ENCODE results near the gene DLL3. TPM values are rescaled to one million over a fixed set of nuclear protein-coding genes. Genes with fewer than 3 reads are reported as not detected.
"Not testable (repeated sequence)": the region's sequence is repeated elsewhere in the genome, so short reads cannot be mapped to it uniquely, and the experiment has no call there.

The DLL3 gene
- total RNA-seq, 1 experiment from 2014 or later, result 2.7 TPM

- H3K36me3 ChIP-seq (ENCODE audit: control insufficient read depth, insufficient read depth, low read length), result peaks cover 17% of the 10 kb centered on the region
- Mint-ChIP-seq H3K9me3 (ENCODE audit: unreplicated experiment) (no peaks in the 10 kb centered on the region), H3K4me1 (ENCODE audit: low read depth, unreplicated experiment) (no peaks in the 10 kb centered on the region), H3K27ac (ENCODE audit: unreplicated experiment) (no peak overlapping the region), H3K36me3 (ENCODE audit: insufficient read depth, unreplicated experiment) (peaks cover 85% of the 10 kb centered on the region), H3K27me3 (ENCODE audit: insufficient read depth, unreplicated experiment) (no peaks in the 10 kb centered on the region), H3K4me3 (ENCODE audit: unreplicated experiment) (no peak overlapping the region)
- intact Hi-C loops (cut with micrococcal nuclease; ENCODE audit: unreplicated experiment), result loop anchor here (1.0 kb wide), 2 partner anchors 23 to 58 kb away; partner anchors contain the start of gene EID2B
- H3K4me1 ChIP-seq, result no peaks in the 10 kb centered on the region
- TF ChIP-seq CTCF (IDR thresholded peaks at IDR 0.05; ENCODE audit: insufficient read depth in 1 of 2, low read depth in 1 of 2, low read length in 1 of 2, severe bottlenecking in 1 of 2, unreplicated experiment in 1 of 2), result peak; percentile 94 to 98
- no TSS peak for BruUV-seq (replicated peaks)
- H3K27me3 ChIP-seq (replicated peaks; ENCODE audit: control insufficient read depth, insufficient read depth, low read length), result no peaks in the 10 kb centered on the region
- peak; percentile 73 to 88 for DNase-seq
- ChIA-PET CTCF (interaction anchor here (0.6 to 1.7 kb wide), 11 partner anchors 20 to 198 kb away, joined by 3 to 18 read pairs (median 6); partner anchors contain the start of genes DLL3, EID2B, MED29 and PAF1), POLR2A (interaction anchor here (1.2 kb wide), 1 partner anchor 38 kb away, joined by 6 read pairs; the partner anchor contains the start of gene RPS16)
- H3K9me3 ChIP-seq, result no peaks in the 10 kb centered on the region
- no peak overlapping the region for H3K4me3 ChIP-seq (ENCODE audit: low read depth, low read length)
Observed at GRCh38 chr19:39474139-39474620, 24.6 kb upstream of the DLL3 start.

GRCh38 chr19:39475748-39476147 is 23.0 kb upstream of the DLL3 start:
- intact Hi-C loops (cut with micrococcal nuclease; ENCODE audit: unreplicated experiment), result no loop called here

GRCh38 chr19:39479319-39479801 is 19.4 kb upstream of the DLL3 start:
- intact Hi-C loops (cut with micrococcal nuclease; ENCODE audit: unreplicated experiment); CTCF ChIA-PET; POLR2A ChIA-PET; H3K27me3 ChIP-seq (replicated peaks; ENCODE audit: control insufficient read depth, insufficient read depth, low read length); DNase-seq; H3K27me3 Mint-ChIP-seq (ENCODE audit: insufficient read depth, unreplicated experiment); H3K9me3 Mint-ChIP-seq (ENCODE audit: unreplicated experiment); H3K4me3 ChIP-seq (ENCODE audit: low read depth, low read length); BruUV-seq (replicated peaks); H3K9me3 ChIP-seq; H3K4me1 ChIP-seq: not testable (repeated sequence)
- H3K4me3 Mint-ChIP-seq (ENCODE audit: unreplicated experiment), result peak overlapping the region; percentile 92
- H3K36me3 ChIP-seq (ENCODE audit: control insufficient read depth, insufficient read depth, low read length), result peaks cover 11% of the 10 kb centered on the region
- peak overlapping the region; percentile 1 for H3K27ac Mint-ChIP-seq (ENCODE audit: unreplicated experiment)
- H3K36me3 Mint-ChIP-seq (ENCODE audit: insufficient read depth, unreplicated experiment), result peaks cover 76% of the 10 kb centered on the region
- H3K4me1 Mint-ChIP-seq (ENCODE audit: low read depth, unreplicated experiment), result peaks cover 17% of the 10 kb centered on the region

More at GRCh38 chr19:39475748-39476147, 23.0 kb upstream of the DLL3 start:
- TF ChIP-seq CTCF (IDR thresholded peaks at IDR 0.05; ENCODE audit: insufficient read depth in 1 of 2, low read depth in 1 of 2, low read length in 1 of 2, severe bottlenecking in 1 of 2, unreplicated experiment in 1 of 2), result no peak
- no peak for DNase-seq
- Mint-ChIP-seq H3K9me3 (ENCODE audit: unreplicated experiment) (no peaks in the 10 kb centered on the region), H3K4me3 (ENCODE audit: unreplicated experiment) (no peak overlapping the region), H3K36me3 (ENCODE audit: insufficient read depth, unreplicated experiment) (peaks cover 77% of the 10 kb centered on the region), H3K4me1 (ENCODE audit: low read depth, unreplicated experiment) (peaks cover 10% of the 10 kb centered on the region), H3K27me3 (ENCODE audit: insufficient read depth, unreplicated experiment) (no peaks in the 10 kb centered on the region), H3K27ac (ENCODE audit: unreplicated experiment) (no peak overlapping the region)
- CTCF ChIA-PET, result interaction anchor here (0.6 to 1.6 kb wide), 3 partner anchors 27 to 37 kb away, joined by 3 to 8 read pairs (median 5); partner anchors contain the start of gene SUPT5H
- Histone ChIP-seq H3K4me1 (no peaks in the 10 kb centered on the region), H3K27me3 (replicated peaks; ENCODE audit: control insufficient read depth, insufficient read depth, low read length) (no peaks in the 10 kb centered on the region), H3K9me3 (no peaks in the 10 kb centered on the region), H3K36me3 (ENCODE audit: control insufficient read depth, insufficient read depth, low read length) (peaks cover 15% of the 10 kb centered on the region), H3K4me3 (ENCODE audit: low read depth, low read length) (no peak overlapping the region)
- BruUV-seq (replicated peaks), result no TSS peak
- POLR2A ChIA-PET, result interaction anchor here (0.6 kb wide), 1 partner anchor 15 kb away, joined by 4 read pairs; no protein-coding TSS in a partner anchor
